ENCODE measurements around the gene ASIP. TPM values are rescaled to one million over a fixed set of nuclear protein-coding genes. Genes with fewer than 3 reads are reported as not detected.

The ASIP gene
- total RNA-seq, 4 donors from 2014 or later, result not detected

- DNase-seq (ENCODE audit: low spot score) (no peak), ATAC-seq (ENCODE audit: low FRiP score) (no peak)
- TF ChIP-seq CTCF (IDR thresholded peaks at IDR 0.05), result no peak
These were observed 74.0 kb downstream of the ASIP start for GRCh38 chr20:34315236-34315635.

GRCh38 chr20:34316196-34316814 is 75.1 kb downstream of the ASIP start:
- TF ChIP-seq CTCF (IDR thresholded peaks at IDR 0.05), result no peak
- DNase-seq (ENCODE audit: low spot score) (no peak), ATAC-seq (ENCODE audit: low FRiP score) (no peak)

Other genes starting within 250 kb of the ASIP start
- gene RALY, start 247.5 kb upstream of the ASIP start, total RNA-seq, result 10 to 100 TPM; 66.4 to 95.4 (median 80.5) TPM
- gene EIF2S2, start 129.2 kb upstream of the ASIP start, total RNA-seq, result 10 to 100 TPM; 39.2 to 64.8 (median 51.7) TPM
- 10 to 100 TPM; 61.9 to 83.1 (median 72.6) TPM for gene AHCY, start 61.9 kb downstream of the ASIP start, total RNA-seq
- gene ITCH, start 121.8 kb downstream of the ASIP start, total RNA-seq, result 10 to 100 TPM; 50.3 to 67.6 (median 55.2) TPM

Data from omental fat pad (tissue), 4 donors.